Stimulated activated CD4-positive, alpha-beta T cell treated with anti-CD3 and anti-CD28 coated beads, Interleukin-4, amount 100 ng/mL, for 1 hour (primary cell): ENCODE data around the gene DSN1.
A peak's percentile ranks its signal among the peaks of the same experiment; 100 is the strongest.
"Not testable (repeated sequence)": the region's sequence is repeated elsewhere in the genome, so short reads cannot be mapped to it uniquely, and the experiment has no call there.

Experiments
- DNase-seq: peaks from one replicate; pipeline ENCODE4 v3.0.0-alpha.2; 2020

Gene DSN1

DNA sequence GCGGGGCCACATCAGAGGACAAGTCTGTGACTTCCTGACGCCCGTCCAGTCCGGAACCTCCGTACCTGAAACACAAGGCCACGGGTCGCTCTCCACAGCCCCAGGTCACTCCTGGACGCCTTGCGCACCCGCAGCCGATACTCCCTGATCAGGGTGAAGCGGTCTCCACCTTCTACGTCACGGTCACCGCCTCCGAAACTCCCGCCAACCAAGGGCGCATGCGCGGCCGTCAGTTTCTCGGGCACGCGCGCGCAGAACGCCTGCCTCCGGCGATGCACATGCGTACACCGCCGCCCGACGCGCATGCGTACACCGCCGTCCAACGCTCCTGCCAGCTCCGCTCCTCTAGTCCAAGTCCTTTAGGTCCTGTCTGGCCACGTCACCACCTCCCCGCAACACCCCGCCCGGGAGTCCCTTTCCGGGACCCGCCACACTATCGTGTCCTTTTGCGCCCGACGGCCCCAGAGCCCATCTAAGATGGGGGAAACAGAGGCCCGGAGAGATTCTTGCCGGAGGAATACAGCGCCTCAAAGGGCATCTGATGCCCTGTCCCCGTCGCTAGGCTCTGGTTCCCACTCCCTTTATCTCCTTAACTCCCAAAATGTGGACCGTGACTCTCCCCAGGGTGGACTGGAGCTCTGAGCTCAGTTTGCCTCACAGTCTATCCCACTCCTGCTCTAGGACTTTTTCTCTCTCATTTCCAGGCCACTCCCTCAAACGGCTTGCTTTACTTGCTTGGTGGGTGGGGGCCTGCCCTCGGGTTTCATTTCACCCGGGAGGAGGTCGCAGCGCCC lies at the start of gene DSN1:
TSS of gene DSN1 (minus strand) at position 167 of the 794 bp plus-strand sequence. CDS start 2,305 bp downstream, outside the sequence.
- DNase-seq = peak; percentile 98

GRCh38 chr20:36823121-36823520 lies 49.6 kb upstream of the DSN1 start:
- DNase-seq = no peak

DNA sequence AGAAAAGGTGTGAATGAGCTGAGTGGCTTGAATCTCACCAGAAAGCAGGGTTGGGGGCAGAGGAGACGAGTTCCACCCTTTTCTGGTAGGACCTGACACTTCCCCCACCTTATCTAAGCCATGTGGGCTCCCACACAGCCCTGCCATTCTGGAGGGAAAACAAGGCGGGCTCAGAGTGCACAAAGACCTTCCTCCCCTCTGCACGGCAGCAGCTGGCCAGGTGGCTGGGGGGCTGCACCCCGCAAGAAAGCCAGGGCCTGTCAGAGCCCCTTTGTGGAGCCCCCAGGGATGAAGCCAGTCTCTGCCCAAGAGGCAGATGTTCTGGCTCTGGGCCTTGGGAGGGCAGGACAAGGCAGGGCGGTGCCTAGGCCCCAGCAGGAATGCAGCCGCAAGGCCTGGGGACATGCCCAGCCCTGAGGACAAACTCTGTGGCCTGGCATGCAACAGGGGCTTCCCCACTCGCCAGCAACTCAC lies 48.4 kb upstream of the DSN1 start:
- no peak for DNase-seq

GRCh38 chr20:36820928-36821327 lies 47.4 kb upstream of the DSN1 start:
- DNase-seq = no peak

DNA sequence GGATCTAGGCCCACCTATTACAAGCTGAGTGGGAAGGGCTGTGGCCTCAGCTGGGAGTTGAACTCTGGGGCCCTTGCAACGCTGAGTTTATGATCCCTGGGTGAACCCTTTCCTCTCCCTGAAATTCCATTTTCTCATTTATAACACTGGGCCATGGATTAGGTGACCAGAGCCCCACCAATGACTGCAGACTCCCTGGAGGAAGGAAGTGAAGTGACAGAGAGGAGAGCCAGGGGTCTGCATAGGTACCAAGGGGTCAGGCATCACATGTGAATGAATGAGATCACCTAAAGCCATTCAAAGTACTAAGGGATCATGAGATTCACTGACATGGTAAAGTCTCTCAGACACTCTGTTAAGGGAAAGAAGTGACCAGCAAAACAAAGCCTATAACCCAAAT lies 46.5 kb upstream of the DSN1 start:
- no peak for DNase-seq

DNA sequence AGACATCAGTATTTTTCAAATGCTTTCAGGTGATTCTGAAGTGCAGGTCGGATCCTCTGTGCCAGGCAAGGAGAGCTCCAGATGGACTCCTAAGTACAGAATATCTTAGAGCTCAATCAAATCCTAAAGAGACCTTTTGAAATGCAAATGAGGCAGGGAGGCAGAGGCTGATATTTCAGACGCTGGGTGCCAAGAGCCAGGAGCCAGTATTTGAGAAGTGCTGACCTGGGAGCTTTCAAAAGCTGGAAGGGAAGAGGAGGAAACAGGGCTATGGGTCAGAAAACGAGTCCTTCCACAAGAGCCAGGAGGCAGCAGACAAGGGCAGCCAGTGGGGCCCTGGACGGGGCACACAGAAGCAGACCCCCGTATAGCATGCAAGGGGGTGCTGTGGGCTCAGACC lies 46.1 kb upstream of the DSN1 start:
- no peak for DNase-seq

DNA sequence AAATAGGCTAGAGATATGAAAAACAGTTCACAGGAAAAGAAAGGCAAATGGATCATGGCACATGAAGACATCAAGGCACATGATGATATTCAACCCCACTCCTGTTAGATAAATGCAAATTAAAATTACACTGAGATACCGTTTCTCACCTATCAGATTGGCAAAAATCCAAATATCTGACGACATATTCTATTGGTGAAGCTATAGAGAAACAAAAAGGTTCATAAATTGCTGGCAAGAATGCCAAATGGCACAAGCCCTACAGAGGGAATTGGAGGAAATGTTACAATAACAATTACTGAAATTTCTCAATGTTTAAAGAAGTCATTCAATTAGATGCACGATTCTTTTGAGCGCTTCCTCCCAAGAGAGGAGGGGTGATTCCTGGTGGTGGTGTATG lies 45.3 kb upstream of the DSN1 start:
- DNase-seq = no peak

DNA sequence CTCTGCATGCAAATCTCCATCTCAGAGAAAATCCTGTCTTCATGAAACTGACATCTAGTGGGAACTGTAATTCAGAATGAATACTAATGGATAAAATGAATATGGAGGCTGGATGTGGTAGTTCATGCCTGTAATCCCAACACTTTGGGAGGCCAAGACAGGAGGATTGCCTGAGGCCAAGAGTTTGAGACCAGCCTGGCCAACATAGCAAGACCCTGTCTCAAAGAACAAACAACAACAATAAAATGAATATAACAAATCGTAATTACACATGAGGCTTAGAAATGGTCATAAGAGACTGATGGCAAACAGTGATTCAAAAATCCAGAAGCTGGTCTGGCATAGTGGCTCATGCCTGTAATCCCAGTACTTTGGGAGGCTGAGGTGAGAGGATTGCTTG lies 44.6 kb upstream of the DSN1 start:
- no peak for DNase-seq

DNA sequence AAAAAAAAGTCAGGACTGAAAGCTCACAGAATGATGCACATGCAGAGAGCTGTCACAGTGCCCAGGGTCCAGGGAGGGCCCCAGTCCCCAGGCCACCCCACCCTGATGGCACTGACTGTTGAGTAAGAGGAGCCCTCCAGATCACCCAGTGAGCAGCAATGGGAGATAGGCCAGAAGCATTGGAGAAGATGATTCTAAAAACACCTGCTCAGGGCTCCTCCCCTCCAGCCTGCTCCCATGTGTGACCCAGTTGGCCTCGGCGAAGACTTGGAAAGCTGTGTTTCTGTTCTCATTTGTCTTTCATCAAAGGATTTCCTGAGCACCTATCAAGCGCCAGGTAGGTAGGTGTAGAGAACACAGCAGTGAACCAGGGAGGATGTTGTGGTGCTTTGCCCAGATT lies 43.9 kb upstream of the DSN1 start:
- DNase-seq = no peak

DNA sequence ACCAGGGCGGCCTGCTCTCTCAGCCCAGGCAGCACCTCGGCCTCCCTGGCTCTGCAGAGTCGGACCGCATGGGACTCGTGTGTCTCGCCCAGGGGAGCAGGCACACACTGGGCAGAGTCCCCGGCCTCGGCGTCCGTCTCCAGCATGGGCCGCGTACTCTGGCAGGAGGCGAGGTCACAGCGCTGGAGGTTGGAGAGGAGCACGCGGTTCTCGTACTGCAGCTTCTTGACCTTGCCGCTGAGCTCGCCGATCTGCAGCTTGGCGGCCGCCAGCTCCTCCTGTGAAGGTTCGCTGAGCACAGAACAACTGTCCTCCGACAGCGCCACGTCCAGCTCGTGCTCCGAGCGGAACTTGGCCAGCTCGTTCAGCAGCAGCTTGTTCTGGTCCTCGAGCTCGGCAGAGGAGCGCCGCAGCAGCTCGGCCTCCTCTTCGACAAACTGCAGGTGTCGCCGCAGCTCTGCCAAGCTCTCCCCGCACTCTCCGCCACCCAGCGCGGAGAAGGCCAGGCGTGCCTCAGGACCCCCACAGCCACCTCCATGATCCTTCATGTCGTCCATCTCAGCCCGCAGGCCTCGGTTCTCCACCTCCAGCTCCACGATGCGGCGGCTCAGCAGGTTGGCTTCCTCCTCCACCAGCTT lies 42.0 kb upstream of the DSN1 start:
- DNase-seq = no peak

GRCh38 chr20:36812594-36813463 lies 39.3 kb upstream of the DSN1 start:
- no peak for DNase-seq

DNA sequence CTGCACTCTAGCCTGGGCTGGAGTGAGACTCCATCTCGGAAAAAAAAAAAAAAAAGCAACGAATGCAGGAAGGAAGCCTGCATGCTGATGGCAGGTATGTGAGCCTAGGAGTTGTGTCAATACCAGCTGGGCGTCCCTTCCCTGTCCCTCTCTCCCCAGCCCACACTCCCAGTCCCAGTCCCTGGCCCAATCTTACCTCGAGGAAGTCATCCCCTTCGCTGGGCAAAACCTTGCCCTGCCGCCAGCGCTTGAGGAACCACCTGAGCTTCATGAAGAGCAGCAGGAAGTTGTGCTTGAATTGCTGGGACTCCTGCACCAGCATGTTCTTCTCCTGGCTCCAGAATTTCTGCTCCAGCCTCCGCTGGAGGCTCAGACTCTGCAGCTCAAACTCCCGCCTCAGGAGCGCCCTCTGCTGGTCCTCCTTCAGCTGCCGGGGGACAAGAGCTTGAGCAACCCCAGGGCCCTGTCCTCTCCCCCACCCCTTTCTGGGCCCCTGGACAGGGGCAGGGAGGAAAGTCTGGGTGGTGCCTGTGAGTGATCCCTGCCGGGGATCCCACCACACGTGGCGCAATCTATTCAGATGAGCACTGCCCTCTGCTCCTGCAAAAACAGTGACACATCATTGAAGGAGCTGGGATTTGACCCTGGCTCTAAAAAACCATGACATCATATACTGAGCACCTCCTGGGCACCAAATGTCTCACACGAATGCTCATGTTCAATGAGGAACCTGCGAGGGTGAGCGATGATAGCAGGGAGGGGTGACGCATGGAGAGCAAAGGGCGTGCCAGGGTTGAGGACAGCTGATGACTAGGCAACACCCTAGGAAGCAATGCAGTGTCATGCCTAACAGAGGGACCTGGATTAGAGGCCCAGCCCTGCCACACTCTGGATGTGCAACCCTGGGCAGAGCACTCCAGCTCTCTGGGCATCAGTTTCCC lies 35.0 kb upstream of the DSN1 start:
- DNase-seq = peak; percentile 74

DNA sequence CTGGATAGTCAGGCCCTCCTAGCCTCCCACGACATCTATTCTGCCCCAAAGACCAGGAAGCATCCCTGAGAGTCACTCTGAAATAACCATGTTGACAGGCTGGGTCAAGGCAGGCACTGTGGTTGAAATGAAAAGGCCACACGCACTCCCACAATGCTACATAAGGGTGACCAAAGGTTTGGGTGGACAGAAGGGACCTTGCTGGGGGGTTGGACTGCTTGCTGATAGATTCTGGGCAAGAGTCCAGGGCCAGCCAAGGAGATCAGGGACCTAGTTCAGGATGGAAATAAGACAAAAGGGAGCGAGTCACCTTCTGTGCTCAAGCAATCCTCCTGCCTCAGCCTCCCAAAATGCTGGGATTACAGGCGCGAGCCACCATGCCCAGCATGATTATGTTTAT lies 32.5 kb upstream of the DSN1 start:
- DNase-seq = no peak

DNA sequence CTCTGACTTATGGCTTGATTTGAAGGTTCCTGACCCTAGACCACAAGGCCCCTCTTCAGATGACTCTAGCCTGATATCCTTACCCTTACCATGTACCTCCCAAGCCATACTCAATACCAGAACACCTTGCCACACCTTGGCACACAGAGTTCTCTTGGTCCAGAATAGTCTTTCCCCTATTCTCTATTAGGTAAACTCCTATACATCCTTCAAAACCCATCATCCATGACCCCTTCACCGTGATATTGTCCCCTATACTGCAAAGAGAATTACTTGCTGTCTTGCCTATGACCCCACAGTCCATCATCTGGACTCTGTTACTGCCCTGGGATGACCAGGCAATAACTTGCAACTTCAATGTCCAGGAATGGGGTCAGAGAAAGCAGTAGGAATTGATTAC lies 31.8 kb upstream of the DSN1 start:
- DNase-seq = no peak

GRCh38 chr20:36804425-36804824 lies 30.9 kb upstream of the DSN1 start:
- no peak for DNase-seq

DNA sequence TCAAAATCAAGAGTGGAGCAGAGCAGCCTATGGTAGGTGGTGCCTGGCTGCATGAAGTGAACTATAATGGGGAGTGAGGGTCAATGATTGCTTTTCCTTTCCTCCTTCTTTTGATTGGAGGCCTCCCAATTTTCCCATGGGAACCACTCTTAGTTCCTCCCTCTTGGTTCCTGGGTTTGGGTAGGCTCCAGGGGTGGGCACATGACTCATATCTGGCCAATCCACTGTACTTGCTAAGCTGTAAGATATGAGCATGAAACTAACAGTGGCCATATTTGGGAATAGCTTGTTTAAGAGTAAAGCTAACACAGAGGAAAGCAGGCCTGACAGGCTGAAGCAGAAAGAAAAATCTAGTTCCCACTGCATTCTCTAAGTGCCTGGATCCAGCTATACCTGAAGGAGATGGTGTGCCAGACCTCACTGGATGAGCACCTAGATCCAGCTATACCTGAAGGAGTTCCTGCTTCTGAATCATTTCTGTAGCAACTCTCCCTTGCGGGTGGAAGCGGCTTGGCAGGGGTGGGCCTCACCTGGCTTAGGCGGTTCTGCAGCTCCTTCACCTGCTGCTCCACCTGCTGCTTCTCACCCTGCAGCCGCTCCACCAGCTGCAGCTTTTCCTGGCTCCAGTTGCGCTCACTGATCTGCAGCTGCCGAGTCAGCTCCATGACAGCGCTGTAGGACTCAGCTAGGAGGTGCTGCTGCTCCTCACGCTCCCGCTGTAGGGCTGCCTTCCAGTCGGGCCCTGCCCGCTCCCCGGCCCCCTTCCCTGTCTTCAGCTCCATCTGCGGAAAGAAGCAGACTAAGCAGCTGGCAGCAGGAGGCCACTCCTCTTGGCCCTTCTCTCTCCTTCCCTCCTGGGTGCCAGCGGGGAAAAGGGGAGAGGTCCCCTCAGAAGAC lies 29.0 kb upstream of the DSN1 start:
- DNase-seq = no peak

GRCh38 chr20:36800410-36800809 lies 26.8 kb upstream of the DSN1 start:
- no peak for DNase-seq

- not testable (repeated sequence) for DNase-seq
Measured at GRCh38 chr20:36799313-36799712, 25.8 kb upstream of the DSN1 start.

DNA sequence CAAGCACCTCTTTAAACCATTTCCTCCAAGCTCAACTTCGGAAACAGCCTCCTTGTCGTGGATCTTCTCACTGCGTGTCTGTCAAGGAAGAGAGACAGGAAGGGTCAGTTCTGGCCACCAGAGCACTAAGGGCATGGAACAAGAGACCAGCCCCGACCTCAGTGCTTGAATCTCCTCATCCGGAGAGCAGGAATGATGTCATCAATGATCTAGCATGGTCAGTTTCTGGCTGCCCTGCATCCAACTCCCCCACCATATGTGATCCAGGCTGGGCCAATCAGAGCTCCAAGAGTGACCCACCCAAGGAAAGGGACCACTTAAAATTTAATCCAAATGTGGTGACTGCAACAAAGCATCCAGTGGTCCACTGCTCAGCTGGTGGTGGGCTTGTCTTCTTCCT lies 23.3 kb upstream of the DSN1 start:
- no peak for DNase-seq

- DNase-seq = no peak
Measured at GRCh38 chr20:36796117-36796516, 22.6 kb upstream of the DSN1 start.

- DNase-seq = no peak
Measured at GRCh38 chr20:36795691-36796090, 22.1 kb upstream of the DSN1 start.
